Bronchial epithelial cell (primary cell): Measurements from ENCODE around the gene HYDIN. TPM values are rescaled to one million over a fixed set of nuclear protein-coding genes. Genes with fewer than 3 reads are reported as not detected.

Experiments
- DNase-seq: peaks from one replicate; pipeline ENCODE4 v3.0.0-alpha.2; 2010; ENCODE audit warnings: low read depth
- FAIRE-seq: peaks from 2 replicates; lab custom pipeline; 2011; peaks lifted over from hg19 to GRCh38; lab: Jason Lieb, UNC
- H3K27me3 ChIP-seq: 2 replicates; pipeline ENCODE4 v1.5.1; 2011; ENCODE audit warnings: low read length; ENCODE audit not compliant: control insufficient read depth, insufficient read depth
- H3K36me3 ChIP-seq: 2 replicates; pipeline ENCODE4 v1.5.1; 2011; ENCODE audit warnings: low read length; ENCODE audit not compliant: control insufficient read depth, insufficient read depth
- H3K4me3 ChIP-seq: 2 replicates; pipeline ENCODE4 v1.5.1; 2011; ENCODE audit warnings: mild to moderate bottlenecking, low read depth, low read length, control low read depth
- CTCF ChIP-seq: IDR thresholded peaks from 2 replicates; pipeline ENCODE4 v1.5.1; 2011; ENCODE audit warnings: mild to moderate bottlenecking, moderate library complexity, low read length, control low read depth, inconsistent platforms; ENCODE audit not compliant: insufficient read depth, severe bottlenecking
- total RNA-seq: library from RNA; depleted of rRNA; stranded (reverse); fragments of >200 nt; gene quantifications from 2 replicates; pipeline ENCODE4 v1.2.1, GENCODE V29; 2014

Gene HYDIN
- total RNA-seq, 1 donor from 2014 or later: 1.3 TPM

GRCh38 chr16:71254832-71255525, 24.5 kb upstream of the HYDIN start:
- FAIRE-seq (no peak), DNase-seq (no peak)
- no peak for TF ChIP-seq CTCF
- Histone ChIP-seq H3K4me3 (no peak overlapping the region), H3K36me3 (no peaks in the 10 kb centered on the region), H3K27me3 (no peaks in the 10 kb centered on the region)

- DNase-seq (peak; percentile 23), FAIRE-seq (no peak)
- Histone ChIP-seq H3K36me3 (no peaks in the 10 kb centered on the region), H3K27me3 (no peaks in the 10 kb centered on the region), H3K4me3 (no peak overlapping the region)
- no peak for TF ChIP-seq CTCF
Observed at GRCh38 chr16:71250461-71251235, 20.1 kb upstream of the HYDIN start.

GRCh38 chr16:71249399-71249798, 18.9 kb upstream of the HYDIN start:
- no peaks in the 10 kb centered on the region for H3K36me3 ChIP-seq
- DNase-seq (no peak), FAIRE-seq (no peak)
- H3K27me3 ChIP-seq: no peaks in the 10 kb centered on the region
- no peak for TF ChIP-seq CTCF
- H3K4me3 ChIP-seq: no peak overlapping the region

GRCh38 chr16:71247478-71247877, 17.0 kb upstream of the HYDIN start:
- no peaks in the 10 kb centered on the region for H3K36me3 ChIP-seq

GRCh38 chr16:71246309-71246708, 15.8 kb upstream of the HYDIN start:
- H3K36me3 ChIP-seq: no peaks in the 10 kb centered on the region
- FAIRE-seq: no peak

More at GRCh38 chr16:71247478-71247877, 17.0 kb upstream of the HYDIN start:
- FAIRE-seq (peak; percentile 72), DNase-seq (no peak)
- Histone ChIP-seq H3K4me3 (no peak overlapping the region), H3K27me3 (no peaks in the 10 kb centered on the region)
- TF ChIP-seq CTCF: no peak

More at GRCh38 chr16:71246309-71246708, 15.8 kb upstream of the HYDIN start:
- DNase-seq: no peak
- Histone ChIP-seq H3K27me3 (no peaks in the 10 kb centered on the region), H3K4me3 (no peak overlapping the region)
- TF ChIP-seq CTCF: no peak
